Brain microvascular endothelial cell (primary cell): Measurements from ENCODE around the gene INPP5B.

Experiments
- DNase-seq: peaks from one replicate; pipeline ENCODE4 v3.0.0-alpha.2; 2020
- H3K27ac ChIP-seq: fragments of 250-450 bp; sonication (Bioruptor Pico); 2 replicates; pipeline ENCODE4 v1.5.1; 2020; ENCODE audit warnings: mild to moderate bottlenecking, moderate library complexity
- H3K27me3 ChIP-seq: fragments of 250-450 bp; sonication (Bioruptor Pico); replicated peaks from 2 replicates; pipeline ENCODE4 v1.5.1; 2020; ENCODE audit warnings: mild to moderate bottlenecking
- H3K36me3 ChIP-seq: fragments of 250-450 bp; sonication (Bioruptor Pico); replicated peaks from 2 replicates; pipeline ENCODE4 v1.5.1; 2020; ENCODE audit warnings: mild to moderate bottlenecking
- H3K4me3 ChIP-seq: 2 replicates; pipeline ENCODE4 v1.5.1; 2011; ENCODE audit warnings: low read depth, mild to moderate bottlenecking, control low read depth, low read length, moderate library complexity
- CTCF ChIP-seq: IDR thresholded peaks from 2 replicates; pipeline ENCODE4 v1.5.1; 2011; ENCODE audit warnings: low read depth, mild to moderate bottlenecking, moderate library complexity, low read length, control low read depth, inconsistent platforms; ENCODE audit errors: missing control alignments
- in situ Hi-C: cut with HindIII; loops from 2 replicates; pipeline ENCODE4 v1.10.0; 2017; ENCODE audit warnings: low sequenced_read_pairs, low pct_ligation_motif_present

INPP5B gene

DNA sequence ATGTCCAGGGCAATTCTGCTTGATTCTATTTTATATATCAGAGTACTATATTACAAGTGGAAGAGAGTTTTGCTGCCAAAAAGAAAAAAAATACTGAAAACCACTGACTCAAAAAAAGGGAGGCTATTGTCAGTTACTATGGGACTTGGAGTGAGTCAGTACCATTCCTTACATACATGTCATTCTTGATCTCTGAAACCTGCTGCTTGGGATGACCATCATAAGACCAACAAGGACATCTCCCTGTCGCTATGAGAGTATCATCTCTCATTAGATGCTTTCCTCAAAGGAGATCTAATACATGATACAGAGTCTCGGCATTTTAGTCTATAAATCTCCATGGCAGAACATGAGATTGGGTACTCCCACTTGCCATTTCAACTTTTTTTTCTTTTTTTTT is 11.8 kb upstream of the INPP5B start:
- in situ Hi-C loops, result no loop called here

GRCh38 chr1:37955685-37956084 is 8.8 kb upstream of the INPP5B start:
- in situ Hi-C loops, result no loop called here
- no peak for DNase-seq
- TF ChIP-seq CTCF, result no peak
- H3K36me3 ChIP-seq, result peaks cover 49% of the 10 kb centered on the region
- H3K27ac ChIP-seq, result no peak overlapping the region
- no peaks in the 10 kb centered on the region for H3K27me3 ChIP-seq
- H3K4me3 ChIP-seq, result no peak overlapping the region

More for the DNA sequence above, 11.8 kb upstream of the INPP5B start:
- Histone ChIP-seq H3K27ac (peak overlapping the region; percentile 19), H3K4me3 (no peak overlapping the region), H3K27me3 (no peaks in the 10 kb centered on the region), H3K36me3 (peaks cover 63% of the 10 kb centered on the region)
- DNase-seq, result peak; percentile 82
- TF ChIP-seq CTCF, result no peak

DNA sequence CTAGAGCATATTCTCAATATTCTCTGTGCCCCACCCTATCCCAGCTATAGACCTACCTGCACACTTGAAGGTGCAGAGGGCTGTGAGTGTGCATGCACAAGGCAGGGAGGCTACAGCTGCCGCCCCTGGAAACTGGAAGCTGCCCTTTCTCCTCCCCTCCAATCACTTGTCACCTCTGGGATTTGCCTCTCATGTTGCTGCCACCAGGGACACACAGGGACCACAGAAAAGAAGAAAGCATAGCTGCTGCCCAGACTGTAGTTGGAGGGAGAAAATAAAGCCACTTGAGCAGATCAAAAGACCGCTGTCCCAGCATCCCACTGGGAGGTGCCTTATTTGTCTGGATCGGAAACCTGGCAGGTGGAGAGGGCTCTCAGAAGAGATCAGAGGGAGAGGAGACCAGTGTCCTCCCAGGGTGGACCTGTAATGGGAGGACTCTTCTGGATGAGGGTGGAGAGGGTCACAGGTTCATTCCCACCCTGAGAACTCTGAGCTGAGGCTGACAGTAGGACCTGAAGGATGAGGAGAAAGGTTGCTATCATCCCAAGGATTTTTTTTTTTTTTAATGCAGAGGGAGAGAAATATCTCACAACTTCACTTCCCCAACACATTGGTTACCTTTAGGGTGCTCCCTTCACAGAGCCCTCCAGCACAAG is 7.6 kb upstream of the INPP5B start:
- no peak for DNase-seq
- peak; percentile 9 for TF ChIP-seq CTCF
- no peak overlapping the region for H3K27ac ChIP-seq
- peaks cover 40% of the 10 kb centered on the region for H3K36me3 ChIP-seq
- H3K4me3 ChIP-seq, result no peak overlapping the region
- H3K27me3 ChIP-seq, result no peaks in the 10 kb centered on the region
- in situ Hi-C loops, result no loop called here

DNA sequence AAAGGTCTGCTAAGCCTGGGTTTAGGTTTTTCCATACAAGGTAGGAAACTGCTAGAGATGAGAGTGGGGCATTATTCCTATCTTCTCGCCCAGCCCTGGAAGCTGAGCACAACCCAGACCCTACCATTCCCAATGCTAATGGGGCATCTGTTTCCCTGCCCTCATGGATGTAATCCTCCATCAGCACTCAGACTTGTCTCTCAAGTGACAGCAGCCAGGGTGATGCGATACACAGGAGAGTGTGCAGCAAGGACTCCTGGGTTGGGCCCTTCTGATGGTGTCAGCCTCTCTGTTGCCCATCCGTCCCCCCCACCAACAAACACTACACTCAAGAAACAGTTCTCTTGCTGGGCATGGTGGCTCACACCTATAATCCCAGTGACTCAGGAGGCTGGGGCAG is 5.9 kb upstream of the INPP5B start:
- in situ Hi-C loops, result no loop called here

GRCh38 chr1:37951783-37952624 is 5.2 kb upstream of the INPP5B start:
- no peak for DNase-seq
- no peaks in the 10 kb centered on the region for H3K27me3 ChIP-seq
- in situ Hi-C loops, result no loop called here
- no peak for TF ChIP-seq CTCF
- no peak overlapping the region for H3K27ac ChIP-seq
- H3K4me3 ChIP-seq, result no peak overlapping the region
- peaks cover 23% of the 10 kb centered on the region for H3K36me3 ChIP-seq

More for the DNA sequence above, 5.9 kb upstream of the INPP5B start:
- no peak overlapping the region for H3K27ac ChIP-seq
- H3K36me3 ChIP-seq, result peaks cover 28% of the 10 kb centered on the region
- no peaks in the 10 kb centered on the region for H3K27me3 ChIP-seq
- no peak for TF ChIP-seq CTCF
- no peak overlapping the region for H3K4me3 ChIP-seq
- DNase-seq, result no peak
